ENCODE results near the gene VPS11.
"Not testable (repeated sequence)": the region's sequence is repeated elsewhere in the genome, so short reads cannot be mapped to it uniquely, and the experiment has no call there.

The VPS11 gene

DNA sequence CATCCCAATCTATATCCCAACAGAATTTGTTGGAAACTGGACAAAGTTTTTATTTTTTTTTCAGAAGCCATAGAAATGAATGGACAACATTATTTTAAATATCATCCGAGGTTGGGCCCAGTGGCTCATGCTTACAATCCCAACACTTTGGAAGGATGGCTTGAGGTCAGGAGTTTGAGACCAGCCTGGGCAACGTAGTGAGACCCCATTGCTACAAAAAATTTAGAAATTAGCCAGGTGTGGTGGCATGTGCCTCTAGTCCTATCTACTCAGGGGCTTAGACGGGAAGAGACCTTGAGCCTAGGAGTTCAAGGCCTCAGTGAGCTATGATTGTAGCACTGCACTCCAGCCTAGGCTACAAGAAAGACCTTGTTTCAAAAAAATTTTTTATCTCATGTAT lies 32.8 kb upstream of the VPS11 start:
- DNase-seq (ENCODE audit: low read depth in 1 of 2, low spot score in 1 of 2): no peak

DNA sequence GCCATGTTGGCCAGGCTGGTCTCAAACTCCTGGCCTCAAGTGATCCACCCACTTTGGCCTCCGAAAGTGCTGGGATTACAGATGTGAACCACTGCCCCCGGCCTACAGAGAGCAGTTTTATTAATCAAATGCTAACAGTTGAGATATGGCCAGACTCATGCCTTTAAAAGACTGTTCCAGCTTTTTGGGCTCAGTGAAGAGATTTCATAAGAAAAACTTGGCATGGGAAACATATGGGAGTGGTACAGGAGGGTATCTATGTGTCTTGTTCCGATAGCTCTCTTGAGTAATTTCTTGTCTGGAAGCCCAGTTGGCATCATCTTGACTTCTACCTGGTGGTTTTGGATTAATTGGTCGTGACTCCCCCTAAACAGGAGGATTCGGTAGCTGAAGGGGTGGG lies 28.7 kb upstream of the VPS11 start:
- no peak for DNase-seq (ENCODE audit: low read depth in 1 of 2, low spot score in 1 of 2)

DNA sequence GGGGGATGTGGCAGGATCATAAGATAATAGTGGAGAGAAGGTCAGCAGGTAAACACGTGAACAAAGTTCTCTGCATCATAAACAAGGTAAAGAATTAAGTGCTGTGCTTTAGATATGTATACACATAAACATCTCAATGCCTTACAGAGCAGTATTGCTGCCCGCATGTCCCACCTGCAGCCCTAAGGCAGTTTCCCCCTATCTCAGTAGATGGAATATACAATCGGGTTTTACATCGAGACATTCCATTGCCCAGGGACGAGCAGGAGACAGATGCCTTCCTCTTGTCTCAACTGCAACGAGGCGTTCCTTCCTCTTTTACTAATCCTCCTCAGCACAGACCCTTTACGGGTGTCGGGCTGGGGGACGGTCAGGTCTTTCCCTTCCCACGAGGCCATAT lies 28.1 kb upstream of the VPS11 start:
- not testable (repeated sequence) for DNase-seq (ENCODE audit: low read depth in 1 of 2, low spot score in 1 of 2)

DNA sequence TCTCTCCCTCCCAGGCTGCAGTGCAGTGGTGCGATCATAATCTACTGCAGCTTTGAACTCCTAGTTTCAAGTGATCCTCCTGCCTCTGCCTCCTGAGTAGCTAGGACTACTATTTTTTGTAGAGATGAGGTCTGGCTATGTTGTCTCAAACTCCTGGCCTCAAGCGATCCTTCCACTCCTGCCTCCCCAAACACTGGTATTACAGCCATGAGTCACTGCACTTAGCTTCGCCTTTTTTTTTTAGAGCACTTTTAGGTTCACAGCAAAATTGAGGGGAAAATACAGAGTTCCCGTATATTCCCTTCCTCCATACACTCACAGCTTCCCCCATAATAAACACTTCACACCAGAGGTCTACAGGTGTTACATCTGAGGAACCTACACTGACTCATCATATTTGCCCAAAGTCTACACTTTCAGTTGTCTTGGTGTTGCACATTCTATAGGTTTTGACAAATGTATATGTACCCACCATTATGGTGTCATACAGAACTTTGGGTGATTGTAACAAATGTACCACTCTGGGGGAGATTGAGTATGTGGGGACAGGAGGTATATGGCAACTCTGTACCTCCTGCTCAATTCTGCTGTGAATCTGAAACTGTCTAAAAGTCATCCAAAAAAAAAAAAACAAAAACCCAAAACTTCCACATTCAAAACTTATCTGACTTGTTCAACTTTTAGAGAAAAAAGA lies 25.6 kb upstream of the VPS11 start:
- no peak for DNase-seq (ENCODE audit: low read depth in 1 of 2, low spot score in 1 of 2)

DNA sequence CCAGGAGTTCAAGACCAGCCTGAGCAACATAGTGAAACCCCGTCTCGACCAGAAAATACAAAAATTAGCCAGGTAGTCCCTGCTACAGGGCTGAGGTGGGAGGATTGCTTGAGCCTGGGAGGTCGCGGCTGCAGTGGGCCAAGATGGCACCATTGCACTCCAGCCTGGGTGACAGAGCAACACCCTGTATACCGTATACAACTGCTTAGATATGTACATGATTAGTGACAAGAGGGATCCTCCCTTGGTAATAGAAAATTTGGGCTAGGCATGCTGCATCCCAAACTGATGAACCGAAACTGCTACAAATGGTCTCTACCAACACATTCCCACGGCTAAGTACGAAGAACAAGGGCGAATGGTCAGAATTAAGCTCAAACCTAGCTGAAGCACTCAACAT lies 24.7 kb upstream of the VPS11 start:
- no peak for DNase-seq (ENCODE audit: low read depth in 1 of 2, low spot score in 1 of 2)

DNA sequence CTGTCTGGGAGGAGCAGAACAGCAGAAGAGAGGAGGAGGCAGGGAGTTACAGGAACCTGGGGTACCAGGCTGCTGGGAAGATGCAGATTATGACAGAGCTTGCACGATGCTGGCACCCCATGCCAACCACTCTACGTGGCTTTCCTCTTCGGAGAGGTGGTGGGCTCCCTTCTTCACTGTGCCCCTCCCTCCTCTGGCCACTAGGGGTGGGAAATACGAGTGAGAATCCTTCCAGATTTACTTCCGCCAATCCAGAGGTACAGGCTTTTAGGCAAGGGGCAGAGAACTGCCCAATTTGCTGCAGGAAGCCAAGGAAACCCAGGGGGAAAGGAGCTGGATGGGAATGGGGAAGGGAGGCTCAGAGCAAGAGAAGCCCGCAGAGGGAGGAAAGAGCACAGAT lies 22.9 kb upstream of the VPS11 start:
- no peak for DNase-seq (ENCODE audit: low read depth in 1 of 2, low spot score in 1 of 2)

DNA sequence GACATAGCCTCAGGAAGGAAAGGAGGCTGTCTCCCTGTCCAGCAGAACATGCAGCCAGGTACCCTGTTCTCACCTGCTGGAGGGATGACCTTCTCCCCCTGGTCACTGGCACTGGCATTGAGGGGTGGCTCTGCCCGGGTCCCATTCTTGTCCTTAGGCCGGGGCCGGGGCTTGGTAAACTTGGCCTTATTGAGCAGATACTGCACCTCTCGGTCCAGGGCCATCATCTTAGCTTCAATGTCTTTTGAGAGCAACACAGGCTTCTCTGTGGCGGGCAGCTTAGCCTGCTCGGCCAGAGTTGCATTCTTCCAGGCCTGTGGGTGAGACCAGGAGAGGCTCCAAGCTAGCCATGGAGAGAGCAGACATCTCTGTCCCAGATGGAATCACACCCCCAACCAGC lies 21.1 kb upstream of the VPS11 start:
- DNase-seq (ENCODE audit: low read depth in 1 of 2, low spot score in 1 of 2): no peak

DNA sequence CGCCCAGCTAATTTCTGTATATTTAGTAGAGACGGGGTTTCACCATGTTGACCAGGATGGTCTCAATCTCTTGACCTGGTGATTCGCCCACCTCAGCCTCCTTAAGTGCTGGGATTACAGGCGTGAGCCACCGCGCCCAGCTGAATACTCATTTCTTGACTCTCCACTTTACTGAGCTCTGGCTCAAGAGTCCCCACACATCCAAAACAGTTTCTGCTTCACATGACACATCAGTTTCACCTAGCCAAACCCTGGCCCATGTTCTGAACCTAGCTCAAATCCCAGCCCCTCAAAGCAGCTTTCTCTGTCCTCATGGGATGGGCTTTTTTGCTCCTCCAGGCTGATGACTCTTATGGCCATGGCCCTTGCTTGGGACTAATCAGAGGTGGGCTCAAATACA lies 20.4 kb upstream of the VPS11 start:
- no peak for DNase-seq (ENCODE audit: low read depth in 1 of 2, low spot score in 1 of 2)

DNA sequence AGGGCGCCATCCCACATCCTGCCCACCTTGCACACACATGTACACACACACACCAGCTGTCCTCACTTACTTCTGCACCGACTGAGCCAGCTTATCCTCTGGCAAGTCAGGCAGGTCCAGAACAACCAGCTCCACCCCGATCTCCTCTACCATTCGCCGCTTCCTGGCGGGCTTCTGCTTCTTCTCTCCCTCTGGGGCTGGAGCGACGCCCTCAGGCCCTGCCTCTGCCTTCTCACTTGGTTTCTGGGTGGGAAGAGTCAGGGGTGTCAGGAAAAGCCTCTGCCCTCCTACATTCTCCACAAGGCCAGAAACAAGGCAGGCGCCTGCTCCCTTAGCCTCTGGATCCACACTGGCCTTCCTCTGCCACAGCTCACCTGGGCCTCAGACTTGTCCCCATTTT lies 19.0 kb upstream of the VPS11 start:
- DNase-seq (ENCODE audit: low read depth in 1 of 2, low spot score in 1 of 2): no peak

DNA sequence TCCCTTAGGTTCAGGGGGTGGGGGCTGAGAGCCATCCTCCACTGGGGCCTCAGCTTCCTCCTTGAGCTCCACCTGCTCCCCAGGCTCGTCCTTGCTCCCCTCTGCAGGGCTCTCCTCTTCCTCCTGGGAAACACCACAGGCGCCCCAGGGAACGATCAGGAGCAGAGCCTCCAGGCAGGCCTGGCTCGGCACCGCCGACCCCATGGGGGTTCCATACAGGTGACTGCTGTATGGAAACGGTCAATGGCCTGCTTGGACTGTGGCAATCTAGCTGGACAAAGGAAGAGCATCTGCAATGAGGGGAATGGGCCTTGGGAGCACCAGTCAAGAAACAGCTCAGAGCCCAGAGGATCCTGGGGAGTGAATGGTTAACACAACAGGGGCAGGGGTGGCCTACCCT lies 18.5 kb upstream of the VPS11 start:
- no peak for DNase-seq (ENCODE audit: low read depth in 1 of 2, low spot score in 1 of 2)

DNA sequence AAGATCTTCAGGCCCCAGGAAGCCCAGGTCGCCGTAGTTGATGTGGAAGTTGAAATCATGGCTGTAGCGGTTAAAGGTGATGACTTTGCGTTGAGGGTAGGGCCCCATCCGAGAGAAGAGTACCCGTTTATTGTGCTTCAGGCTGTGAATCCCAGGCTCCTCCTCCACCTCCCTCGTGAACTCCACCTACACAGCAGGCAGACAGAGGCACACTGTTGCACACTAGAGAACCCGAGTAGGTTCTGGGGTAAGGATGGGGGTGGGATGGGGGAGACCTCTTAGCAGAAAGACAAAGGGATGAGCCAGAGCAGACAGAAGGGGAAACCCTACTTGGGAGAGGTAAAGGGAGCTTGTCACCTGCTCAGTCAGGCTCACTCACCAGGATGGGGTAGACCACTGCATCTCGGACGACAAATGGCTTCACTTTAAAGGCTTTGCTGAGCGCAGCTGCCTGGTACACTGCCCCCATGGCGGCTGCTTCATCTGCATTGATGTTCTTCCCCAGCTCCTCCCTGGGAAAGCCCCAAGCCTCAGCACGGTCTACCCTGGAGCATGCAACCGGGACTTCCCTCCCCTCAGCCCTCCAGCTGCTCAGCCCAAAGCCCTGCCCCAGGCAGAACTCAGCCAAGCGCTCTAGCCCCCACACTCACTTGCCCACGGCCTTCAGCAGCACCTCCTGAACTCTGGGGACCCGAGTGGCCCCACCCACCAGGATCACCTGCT lies 16.0 kb upstream of the VPS11 start:
- no peak for DNase-seq (ENCODE audit: low read depth in 1 of 2, low spot score in 1 of 2)

DNA sequence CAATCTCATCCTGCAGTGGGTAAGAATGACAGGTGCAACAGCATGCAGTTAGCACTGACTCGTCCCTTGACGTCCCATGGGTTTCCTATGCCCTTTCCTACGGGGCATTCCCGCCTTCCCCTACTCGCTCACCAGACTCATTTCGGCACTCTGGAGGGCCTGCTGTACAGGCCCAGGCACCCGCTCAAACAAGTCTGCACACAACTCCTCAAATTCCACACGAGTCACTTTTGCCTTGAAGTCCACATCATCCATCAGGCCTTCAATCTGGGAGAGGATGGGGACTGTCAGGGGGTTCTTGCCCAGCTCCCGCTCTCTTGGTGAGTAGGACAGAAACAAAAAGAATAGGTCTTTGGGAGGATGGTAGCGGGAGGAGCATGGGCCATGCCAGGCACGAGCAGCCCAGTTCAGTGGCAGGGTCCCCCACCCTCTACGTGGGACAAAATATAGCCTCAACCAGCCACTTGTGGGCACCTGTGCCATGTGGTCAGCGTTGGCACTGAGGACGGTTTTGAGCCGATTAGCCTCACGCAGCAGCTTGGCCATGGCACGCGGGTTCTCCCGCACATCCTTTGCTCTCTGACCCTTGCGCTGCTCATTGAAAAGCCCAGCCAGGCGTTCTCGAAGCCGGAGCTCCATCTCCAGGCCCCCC lies 15.3 kb upstream of the VPS11 start:
- DNase-seq (ENCODE audit: low read depth in 1 of 2, low spot score in 1 of 2): no peak

DNA sequence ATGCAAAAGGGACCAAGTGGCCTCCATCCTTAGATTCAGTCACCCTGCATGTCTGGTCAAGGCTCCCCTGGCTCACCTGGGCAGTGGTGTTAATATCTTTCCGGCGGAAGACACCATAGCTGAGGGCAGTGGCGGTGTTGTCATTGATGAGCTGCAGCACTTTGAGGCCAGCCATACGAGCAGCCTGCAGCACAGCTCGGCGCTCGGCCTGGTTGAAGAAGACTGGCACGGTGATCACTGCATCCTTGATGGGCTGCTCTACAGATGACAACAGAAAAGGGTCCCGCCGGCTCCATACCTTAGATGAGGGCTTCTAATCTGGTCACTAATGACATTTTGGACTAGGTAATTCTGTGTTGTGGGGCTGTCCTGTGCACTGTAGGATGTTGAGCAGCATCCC lies 13.2 kb upstream of the VPS11 start:
- no peak for DNase-seq (ENCODE audit: low read depth in 1 of 2, low spot score in 1 of 2)

DNA sequence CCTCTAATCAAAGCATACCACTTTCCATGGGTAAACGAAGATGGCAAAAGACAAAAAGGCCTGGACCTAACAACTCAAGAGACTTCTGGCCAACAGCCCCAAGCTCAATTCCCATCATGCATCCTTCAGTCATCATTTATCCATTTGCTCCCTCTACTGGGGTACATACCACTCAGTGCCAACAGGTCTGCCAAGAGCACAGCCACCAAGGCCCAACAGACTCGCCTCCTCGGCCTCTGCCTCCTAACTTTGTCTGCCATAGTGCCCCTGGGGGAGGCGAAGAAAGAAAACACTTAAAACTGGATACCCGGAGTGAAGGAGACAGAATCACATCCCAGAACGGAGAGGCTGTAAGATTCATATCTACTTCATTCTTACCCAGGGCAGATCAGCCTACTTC lies 11.7 kb upstream of the VPS11 start:
- no peak for DNase-seq (ENCODE audit: low read depth in 1 of 2, low spot score in 1 of 2)

DNA sequence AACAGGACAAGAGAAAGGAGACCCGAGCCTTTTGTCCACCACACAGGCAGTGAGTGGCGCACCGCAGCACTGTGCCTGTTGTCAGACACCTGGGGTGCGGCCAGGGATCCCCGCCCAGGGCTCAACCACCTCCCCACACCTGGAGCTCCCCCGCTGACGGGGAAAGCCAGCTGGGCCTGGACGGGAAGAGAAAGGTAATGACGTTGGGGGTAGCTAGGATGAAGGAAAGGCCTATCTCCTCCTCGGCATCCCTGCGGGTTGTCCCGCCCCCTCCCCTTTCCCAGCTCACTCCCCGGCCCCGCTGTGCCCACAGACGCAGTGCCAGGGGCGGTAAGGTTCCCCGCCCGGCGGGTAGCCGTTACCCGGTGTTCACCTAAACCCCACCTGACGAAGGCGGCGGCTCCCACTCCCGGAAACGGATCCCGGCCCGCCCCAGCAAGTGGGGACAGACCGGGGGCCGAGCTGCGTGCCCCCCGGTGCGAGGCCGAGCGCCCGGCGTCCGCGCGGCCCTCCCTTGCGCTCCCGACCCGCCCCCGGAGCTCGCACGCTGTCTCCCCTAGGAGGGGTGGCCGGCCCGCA lies 11.1 kb upstream of the VPS11 start:
- DNase-seq (ENCODE audit: low read depth in 1 of 2, low spot score in 1 of 2): peak in 1 of 2 donors; percentile 36

DNA sequence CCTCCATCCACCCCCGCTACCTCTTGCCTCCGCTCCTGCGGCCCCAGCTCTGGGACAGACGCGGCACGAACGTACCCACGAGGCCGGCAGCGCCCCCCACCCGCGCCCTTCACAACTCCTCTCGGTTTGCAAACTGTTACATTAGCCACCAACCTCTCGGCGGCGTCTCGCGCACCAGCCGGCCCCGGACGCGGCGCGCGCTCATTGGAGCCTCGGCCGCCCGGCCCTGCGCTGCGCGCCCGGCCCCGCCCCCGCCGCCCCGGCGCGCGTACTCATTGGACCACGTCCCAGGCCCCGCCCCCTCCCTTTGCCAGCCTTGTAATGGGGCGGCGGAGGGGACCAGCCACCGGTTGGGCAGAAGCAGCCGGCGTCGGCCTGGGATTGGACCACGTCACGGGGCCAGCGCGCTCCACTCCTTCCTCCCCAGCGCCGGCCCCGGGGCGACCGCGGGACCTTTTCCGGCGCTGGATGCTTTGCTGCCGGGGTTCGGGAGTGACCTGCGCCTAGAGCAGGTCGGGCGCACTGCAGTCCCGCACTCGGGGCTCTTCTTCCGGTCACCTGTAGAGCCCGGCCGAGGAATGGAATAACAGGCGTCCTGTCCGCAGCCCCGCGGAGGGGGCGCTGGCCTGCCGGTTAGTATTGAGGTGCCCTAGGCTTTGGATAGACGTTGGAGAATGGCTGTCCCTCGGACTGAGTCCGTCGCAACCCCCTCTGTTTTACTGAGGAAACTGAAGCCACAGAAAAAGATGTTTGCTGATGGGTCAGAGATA lies 10.4 kb upstream of the VPS11 start, which contains the start of gene HYOU1:
Gene HYOU1 (minus strand): TSS at position 206 of the 770 bp plus-strand sequence. CDS start 1,045 bp downstream, outside the sequence.
- DNase-seq (ENCODE audit: low read depth in 1 of 2, low spot score in 1 of 2): peak; percentile 96 to 98

DNA sequence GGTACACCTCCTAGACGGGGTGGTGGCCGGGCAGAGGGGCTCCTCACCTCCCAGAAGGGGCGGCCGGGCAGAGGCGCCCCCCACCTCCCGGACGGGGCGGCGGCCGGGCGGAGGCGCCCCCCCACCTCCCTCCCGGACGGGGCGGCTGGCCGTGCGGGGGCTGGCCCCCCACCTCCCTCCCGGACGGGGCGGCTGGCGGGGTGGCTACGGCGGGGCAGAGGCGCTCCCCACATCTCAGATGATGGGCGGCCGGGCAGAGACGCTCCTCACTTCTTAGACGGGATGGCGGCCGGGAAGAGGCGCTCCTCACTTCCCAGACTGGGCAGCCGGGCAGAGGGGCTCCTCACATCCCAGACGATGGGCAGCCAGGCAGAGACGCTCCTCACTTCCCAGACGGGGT lies 8.5 kb upstream of the VPS11 start:
- not testable (repeated sequence) for DNase-seq (ENCODE audit: low read depth in 1 of 2, low spot score in 1 of 2)

DNA sequence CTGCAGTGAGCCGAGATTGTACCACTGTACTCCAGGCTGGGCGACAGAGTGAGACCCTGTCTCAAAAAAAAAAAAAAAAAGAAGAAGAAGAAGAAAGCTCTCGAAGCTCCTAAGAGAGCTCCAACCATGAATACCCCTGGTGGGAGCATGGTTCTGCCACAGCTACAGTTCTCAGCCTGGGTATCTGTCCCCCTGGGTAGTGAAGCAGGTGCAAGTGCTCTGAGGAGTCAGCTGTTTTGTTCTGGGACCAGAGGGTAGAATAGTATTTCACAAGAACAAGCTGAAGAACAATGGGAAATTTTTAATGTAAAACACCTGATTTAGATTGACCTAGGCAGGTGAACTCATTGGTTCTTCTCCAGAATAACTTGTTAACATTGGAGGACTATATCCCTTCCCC lies 6.4 kb upstream of the VPS11 start:
- DNase-seq (ENCODE audit: low read depth in 1 of 2, low spot score in 1 of 2): no peak

DNA sequence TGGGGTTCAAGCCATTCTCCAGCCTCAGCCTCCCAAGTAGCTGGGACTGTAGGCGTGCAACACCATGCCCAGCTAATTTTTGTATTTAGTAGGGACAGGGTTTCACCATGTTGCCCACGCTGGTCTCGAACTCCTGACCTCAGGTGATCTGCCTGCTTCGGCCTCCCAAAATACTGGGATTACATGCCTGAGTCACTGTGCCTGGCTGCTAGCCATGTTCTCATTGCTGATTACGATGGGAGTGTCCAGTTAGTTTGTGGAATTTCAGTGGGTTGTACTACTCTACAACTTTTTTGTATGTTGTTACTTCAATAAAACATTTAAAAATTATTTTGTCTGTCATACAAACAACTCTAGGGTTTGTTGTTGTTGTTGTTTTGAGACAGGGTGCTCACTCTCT lies 4.8 kb upstream of the VPS11 start:
- no peak for DNase-seq (ENCODE audit: low read depth in 1 of 2, low spot score in 1 of 2)

DNA sequence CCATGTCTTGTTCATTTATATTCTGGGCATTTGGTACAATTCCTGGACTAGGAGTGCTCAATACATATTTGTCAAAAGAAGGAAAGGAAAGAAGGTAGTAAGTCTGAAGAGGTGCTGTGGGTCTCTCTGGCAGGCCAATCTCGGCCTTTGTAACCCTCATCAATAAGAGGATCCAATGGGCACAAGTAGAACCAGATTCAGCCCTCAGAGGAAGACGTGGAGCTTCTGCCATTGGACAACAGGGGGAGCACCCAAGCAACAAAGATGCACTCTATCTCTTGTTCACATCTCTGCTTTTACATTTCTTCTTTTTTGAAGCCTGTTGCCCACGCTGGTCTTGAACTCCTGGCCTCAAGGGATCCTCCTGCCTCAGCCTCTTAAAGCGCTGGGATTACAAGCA lies 2.2 kb upstream of the VPS11 start:
- peak in 1 of 2 donors; percentile 17 for DNase-seq (ENCODE audit: low read depth in 1 of 2, low spot score in 1 of 2)

DNA sequence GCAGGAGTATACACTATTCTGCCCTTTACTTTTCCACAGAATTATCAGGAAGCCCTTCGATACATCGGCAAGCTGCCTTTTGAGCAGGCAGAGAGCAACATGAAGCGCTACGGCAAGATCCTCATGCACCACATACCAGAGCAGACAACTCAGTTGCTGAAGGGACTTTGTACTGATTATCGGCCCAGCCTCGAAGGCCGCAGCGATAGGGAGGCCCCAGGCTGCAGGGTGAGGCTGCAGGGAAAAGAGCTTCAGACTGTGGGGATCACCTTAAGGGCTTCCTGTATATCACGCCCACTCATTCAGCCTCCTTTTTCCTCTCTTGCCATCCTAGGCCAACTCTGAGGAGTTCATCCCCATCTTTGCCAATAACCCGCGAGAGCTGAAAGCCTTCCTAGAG lies 10.2 kb downstream of the VPS11 start:
- no peak for DNase-seq (ENCODE audit: low read depth in 1 of 2, low spot score in 1 of 2)
